Activated CD4-positive, alpha-beta T cell treated with anti-CD3 and anti-CD28 coated beads, Interleukin-2, amount 50 U/mL, for 48 hours (primary cell): ENCODE results near the gene TTC9B.
"Not testable (repeated sequence)": the region's sequence is repeated elsewhere in the genome, so short reads cannot be mapped to it uniquely, and the experiment has no call there.

Experiments
- DNase-seq, 2 experiments: peaks; one replicate each; pipeline ENCODE4 v3.0.0-alpha.2; 2020

Gene TTC9B

DNA sequence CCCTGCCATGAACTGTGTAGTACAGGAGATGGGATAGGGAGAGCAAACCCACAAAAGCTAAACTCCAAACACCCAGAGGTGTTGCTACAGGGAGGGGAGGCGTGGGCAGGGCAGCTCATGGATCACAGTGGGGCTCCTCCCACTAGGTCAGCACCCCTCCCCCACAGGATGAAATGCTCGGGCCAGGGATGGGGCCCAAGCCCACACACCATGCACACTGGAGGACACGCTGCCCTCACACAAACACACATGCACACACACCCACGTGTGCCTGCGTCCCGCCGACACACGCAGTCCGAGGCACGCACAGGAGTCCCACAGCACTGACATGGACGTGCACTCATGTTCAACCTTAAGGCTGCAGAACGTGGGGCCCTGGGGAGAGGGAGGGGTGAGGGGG lies 14.3 kb upstream of the TTC9B start:
- no peak for DNase-seq

DNA sequence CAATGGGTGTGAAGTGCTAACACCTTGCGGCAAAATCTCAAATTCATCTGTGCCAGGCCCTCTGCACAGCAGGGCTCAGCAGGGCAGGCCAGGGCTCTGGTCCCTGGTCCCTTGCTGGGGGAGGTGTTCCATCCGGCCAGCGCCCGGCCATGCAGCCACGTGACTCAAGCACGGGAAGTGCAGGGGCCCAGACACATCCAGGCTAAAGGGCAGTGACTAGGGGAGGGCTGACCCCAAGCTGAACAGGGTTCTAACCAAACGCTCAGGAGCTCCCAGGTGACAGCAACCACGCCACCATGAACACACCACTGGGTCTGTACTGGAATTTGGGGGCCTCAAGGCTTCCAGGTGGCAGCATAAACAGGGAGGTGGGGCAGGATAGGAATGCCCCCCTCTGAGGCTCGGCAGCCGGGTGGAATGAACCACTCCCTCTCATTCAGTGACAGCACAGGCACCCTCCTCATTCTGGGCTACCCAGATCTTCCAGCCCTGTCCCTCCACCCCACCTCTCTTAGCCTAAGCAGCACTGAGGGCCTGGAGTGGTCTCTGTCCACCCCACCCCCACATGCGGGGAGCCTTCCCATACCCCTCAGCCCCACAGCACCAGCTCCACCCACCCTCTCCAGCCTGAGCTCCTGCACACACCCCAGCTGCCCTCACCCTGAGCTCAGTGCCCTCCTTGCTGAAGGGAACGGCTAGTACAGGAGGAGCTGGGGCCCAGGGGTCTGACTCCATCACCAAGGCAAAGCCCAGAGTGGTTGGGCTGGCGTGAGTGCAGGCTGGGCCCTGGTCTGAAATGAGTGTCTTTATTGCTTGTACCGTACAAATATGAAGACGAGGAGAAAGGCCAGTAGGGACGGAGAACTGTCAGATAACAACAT lies 13.6 kb upstream of the TTC9B start:
- DNase-seq, result no peak

DNA sequence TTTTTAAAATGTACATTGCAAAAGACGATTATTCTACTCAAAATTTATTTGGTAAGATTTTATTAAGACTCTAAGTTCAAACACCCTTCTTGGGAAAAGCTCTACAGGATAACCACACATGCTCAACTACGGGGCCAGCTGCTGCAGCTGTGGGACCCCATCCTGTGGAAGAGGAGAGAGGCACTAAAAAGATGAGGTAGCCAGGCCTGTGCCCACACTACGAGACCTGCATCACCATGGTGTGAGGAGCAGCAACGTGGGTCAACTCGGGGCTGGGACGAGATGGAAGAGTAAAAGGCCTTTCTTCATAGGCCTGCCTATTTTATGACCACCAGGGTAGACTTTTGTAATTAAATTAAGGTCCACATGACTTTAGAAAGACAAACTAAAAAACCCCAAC lies 12.9 kb upstream of the TTC9B start:
- no peak for DNase-seq

DNA sequence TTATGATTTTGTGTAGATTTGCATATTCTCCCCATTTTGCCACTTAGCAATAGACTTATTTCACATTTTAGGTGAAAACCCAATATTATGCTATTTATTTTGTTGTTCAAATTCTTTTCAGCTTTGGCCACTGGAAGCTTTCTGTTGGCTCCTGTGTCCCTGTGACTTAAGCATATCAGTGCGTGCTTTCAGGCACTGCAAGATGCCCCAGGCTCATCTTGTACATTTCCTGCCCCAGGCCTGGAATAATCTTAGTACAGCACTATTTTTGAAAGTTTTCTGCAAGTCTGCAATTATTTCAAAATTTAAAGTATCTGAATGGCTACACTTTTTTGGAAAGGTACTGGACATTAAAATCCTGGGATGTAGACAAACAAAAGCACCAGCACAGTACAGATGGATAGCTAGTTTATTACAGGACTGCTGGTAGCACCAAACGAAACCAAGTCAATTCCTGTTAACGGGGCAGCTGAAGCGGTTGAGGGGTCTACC lies 11.8 kb upstream of the TTC9B start:
- no peak for DNase-seq

DNA sequence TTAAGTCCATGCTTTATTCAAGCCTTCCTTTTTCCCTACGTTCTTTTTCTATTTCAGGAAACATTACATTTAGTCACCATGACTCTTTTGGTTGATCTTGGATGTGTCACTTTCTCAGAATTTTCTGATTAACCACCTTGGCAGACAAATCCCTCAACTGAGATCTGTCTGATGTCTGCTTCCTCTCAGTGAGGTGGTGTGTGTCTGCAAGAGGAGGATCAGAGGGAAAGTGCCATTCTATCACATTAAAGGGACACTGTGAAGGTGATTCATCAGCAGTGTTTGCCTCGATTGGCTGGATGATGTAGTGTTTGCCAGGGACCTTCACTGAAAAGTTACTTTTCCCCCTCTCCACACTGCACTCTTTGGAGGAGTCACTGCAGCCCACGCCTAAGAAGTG lies 11.3 kb upstream of the TTC9B start:
- peak in 1 of 2 experiments; percentile 20 for DNase-seq

DNA sequence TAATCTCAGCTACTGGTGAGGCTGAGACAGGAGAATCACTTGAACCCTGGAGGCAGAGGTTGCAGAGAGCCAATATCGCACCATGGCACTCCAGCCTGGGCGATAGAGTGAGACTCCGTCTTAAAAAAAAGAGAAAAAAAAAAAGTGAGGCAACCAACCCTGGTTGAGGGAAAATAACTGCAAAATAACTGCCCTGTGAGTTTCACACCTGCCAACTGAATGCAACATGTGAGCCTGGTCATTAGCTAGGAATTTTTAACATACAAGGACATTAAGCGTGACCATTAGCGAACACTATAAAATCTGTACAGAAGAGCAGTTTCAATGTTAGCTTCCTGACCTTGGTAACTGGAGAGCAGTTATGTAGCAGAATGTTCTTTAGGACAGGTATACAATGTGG lies 10.7 kb upstream of the TTC9B start:
- DNase-seq, result no peak

DNA sequence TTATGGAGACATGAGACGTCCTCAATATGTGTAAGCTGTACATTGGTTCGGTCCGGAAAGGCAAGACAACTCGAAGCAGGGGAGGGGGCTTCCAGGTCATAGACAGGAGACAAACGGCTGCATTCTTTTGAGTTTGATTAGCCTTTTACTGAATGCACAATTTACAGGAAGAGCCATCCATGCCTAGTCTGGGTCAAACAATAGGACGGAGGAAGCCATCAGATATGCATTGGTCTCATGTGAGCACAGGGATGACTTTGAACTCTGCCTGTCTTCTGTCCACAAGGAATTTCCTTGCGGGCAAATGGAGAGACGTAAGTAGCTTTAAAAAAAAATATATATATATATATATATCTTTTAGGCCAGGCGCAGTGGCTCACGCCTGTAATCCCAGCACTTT lies 10.2 kb upstream of the TTC9B start:
- DNase-seq, result no peak

DNA sequence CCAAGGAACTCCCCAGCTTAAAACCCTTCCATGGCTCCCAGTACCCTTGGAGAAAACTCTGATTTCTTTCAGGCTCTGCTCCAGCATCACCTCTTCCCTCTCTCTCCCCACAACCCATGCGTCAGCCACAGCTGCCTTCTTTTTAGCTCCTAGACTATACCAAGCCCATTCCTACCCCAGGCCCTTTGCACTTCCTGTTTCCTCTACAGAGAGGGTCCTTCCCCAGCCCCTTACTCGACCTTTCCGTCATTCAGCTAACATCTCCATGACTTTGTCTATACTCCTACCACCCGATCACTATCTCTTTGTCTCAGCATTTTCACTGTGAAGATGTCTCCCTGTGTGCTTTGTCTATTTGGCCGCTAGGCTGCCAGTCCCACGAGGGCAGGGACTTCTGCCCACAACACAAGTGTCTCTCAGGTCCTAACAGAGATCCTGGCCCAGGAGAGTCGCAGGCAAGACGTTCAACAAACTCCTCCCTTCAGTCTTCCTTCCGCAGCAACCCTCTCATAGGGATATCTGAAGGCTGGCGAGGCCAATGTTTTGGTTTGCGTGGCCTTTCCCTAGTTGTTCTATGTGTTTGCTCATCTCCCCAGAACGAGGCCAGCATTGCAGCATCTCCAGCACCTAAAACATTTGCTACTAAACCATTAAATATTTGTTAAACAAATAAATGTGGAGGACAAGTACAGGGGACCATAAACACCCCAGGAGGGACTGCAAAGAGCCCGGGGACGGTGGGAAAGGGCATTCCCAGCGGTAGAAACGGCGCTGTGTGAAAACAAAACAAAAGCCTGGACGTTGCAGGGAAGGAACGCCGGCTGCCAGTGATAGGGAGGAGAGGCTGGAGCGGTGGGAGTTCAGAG lies 7.5 kb upstream of the TTC9B start:
- no peak for DNase-seq

DNA sequence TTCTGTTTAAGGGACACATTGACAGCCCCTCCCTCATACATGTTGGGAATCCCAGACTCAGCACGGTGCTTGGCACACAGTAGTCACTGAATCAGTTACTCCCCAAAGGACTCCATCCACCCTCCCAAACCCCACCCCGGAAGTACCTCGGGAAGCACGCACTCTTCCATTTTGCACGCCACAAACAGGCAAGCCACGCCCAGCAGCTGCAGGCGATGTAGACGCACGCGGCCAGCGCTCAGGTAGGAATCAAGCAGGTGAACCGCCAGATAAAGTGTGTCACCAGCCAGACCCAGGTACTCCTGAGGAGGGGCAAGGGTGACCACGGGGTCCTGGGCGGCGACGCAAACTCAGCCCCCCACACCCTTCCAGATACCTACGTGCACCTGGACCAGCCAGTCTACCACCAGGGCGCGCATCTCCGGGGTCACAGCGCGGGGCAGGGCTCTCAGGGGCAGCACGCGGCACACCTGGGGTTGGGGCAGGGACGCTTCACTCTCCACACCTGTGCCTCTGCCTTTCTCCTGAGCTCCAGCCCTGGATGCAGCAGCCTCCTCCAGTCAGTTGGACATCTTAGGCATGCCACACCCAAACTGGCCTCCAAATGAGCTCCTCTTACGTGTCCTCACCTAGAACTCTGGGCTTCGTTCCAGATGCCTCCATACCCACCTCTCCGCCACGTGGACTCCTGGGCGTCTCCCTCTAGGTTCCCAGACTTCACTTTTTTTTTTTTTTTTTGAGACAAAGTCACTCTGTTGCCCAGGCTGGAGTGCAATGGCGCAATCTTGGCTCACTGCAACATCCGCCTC lies 6.4 kb upstream of the TTC9B start:
- no peak for DNase-seq

DNA sequence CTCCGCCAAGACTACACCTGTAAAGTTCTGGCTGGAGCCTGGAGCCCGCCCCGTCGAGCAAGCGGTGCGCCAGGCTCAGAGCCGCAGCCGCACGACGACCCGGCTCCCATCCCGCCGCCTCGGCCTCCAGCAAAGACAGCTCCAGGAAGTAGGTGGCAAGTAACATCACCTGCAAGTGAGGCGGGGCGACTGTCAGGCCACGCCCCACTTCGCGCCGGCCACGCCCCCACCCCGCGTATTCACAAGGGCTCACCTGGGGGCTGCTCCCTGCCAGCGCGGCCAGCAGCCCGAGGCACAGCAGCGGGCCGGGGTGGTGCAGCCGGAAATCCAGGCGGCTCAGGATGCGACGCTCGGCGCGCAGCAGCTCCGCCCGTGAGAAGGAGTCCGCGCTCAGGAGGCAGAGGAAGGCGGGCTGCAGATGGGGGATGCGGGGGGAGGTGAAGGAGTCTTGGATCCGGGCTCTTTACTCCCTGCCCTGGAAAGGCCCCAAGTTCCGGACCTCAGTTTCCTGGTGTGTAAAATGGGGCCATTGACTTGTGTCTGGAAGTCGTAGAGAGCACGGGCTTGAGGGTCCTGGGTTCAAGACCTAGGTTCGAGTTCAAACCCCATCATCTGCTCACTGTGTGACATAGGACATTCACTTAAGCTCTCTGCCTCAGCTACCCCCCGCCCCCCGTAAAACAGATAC lies 5.1 kb upstream of the TTC9B start:
- peak in 1 of 2 experiments; percentile 20 for DNase-seq

DNA sequence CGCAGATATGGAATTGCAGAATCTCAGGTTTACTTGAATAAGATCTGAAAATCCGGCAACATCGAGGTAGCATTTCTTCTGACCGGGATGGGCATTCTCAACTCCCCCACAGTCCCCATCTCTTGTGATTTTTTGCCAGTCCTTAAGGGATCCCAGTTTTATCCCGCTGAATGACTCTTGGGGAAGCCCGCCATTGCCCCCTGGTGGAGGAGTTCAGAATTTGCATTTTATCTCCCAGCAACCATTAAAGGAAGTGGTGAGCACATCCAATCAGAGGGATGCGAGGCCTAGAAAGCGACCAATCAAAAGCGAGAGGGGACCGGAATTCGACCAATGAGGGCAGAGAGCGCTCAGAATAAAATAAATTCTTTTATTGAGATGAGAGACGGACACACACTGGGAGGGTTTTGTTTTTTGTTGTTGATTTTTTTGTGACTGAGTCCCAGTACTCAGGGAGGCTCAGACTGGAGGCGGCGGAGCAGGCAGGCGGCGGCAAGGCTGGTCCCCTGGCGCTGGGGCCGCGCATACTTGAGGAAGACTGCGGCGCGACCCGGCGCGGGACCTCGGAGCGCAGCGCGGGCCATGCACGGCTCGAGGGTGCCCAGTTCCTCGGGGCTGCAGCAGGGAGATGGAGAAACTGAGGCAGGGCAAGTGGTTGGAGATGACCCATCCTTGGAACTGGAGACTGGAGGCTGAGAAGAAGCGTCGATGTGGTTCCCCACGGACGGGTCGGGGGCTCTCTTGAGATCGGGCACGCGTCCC lies 3.9 kb upstream of the TTC9B start:
- peak; percentile 69 to 79 for DNase-seq

DNA sequence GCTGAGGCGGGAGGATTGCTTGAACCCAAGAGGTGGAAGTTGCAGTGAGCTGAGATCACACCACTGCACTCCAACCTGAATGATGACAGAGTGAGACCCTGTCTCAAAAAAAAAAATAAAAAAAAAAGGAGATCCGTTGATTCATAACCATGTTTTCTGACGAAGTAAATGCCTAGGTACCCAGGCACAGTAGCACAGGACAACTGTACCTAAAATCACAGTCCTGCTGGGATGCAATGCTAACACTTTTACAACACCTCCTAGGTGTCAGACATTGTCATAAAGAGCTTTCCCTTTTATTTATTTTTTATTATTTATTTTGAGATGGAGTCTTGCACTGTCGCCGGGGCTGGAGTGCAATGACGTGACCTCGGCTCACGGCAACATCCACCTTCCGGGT lies 2.5 kb upstream of the TTC9B start:
- no peak for DNase-seq

DNA sequence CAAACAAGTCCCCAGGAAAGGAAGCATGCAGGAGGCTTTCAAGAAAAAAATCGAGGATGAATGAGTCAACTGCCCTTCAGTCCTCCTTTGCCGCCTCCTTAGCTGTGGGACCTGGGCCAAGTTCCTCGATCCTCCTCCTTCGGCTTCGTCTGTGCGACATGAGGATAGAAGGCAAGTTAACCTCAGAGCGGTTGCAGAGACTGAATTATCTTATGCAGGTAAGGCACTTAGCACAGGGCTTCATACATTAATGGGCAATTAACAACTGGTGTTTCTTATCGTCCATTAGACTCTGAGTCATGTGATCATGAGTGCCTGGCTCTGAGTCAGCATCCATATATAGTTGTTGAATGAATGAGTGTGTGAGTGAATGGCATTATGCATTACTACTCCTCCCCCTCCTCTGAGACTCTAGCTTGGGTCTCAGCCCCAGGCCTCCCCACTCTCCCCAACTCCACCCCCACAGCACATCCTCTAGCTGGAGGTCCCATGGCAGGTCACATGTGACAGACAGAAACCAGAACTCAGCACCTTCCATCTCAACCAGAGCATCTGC lies 1.6 kb upstream of the TTC9B start:
- no peak for DNase-seq

DNA sequence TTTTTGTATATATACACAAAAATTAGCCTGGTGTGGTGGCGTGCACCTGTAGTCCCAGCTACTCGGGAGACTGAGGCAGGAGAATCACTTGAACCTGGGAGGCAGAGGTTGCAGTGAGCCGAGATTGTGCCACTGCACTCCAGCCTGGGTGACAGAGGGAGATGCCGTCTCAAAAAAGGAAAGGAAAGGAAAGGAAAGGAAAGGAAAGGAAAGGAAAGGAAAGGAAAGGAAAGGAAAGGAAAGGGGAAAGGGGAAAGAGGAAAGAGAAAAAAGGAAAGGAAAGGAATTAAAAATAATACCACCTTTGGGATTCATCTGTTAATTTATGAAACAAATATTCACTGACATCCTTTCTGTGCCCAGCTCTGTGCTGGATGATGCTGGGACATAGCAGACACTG lies 845 bp upstream of the TTC9B start:
- not testable (repeated sequence) for DNase-seq

DNA sequence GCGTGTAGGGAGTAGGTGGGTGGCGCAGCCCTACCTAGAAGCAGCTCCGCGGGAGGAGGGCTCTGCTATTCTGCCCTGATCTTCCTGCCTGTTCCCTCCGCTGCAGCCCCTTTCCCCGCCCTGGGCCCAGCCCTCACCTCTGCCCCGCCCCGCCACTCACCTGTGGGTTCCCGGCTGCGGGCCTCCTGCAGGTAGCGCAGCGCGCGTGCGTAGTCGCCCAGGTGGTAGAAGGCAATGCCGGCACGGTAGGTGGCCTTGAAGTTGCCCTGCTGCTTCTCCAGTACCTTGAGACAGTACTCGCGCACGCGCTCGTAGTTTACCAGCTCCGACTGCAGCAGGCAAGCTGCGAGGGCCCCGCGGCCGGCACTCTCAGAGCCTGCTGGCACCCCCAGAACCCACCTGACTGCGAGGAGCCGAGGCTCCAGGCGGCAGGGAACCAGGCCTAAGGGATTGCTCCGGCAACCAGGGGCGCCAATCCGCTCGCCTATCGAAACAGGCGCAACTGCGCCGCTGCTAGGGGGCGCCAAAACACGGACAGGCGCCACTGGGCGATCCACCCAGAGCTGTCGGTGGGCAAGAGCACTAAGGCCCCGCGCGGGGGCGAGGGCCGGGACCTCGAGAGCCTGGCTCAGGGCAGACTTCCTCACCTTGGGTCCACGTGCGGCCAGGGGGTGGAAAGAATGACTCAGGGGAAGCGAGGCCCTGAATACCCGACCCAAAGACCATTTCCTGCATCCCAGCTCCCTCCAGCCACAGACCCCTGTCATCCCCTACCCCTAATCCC lies 965 bp downstream of the TTC9B start:
- DNase-seq, result peak in 1 of 2 experiments; percentile 25

DNA sequence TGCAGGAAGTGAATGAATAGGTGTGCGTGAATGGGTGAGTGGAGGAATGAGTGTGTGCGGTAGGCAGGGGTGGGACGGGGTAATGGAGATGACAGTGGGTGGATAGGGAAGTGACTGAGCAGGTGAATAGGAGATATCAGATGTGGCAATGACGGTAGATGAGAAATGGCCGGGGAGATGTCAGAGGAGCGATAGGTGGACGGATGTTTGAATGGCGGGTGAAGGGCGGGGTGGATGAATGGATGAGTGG lies 1.5 kb downstream of the TTC9B start:
- peak in 1 of 2 experiments; percentile 23 for DNase-seq

DNA sequence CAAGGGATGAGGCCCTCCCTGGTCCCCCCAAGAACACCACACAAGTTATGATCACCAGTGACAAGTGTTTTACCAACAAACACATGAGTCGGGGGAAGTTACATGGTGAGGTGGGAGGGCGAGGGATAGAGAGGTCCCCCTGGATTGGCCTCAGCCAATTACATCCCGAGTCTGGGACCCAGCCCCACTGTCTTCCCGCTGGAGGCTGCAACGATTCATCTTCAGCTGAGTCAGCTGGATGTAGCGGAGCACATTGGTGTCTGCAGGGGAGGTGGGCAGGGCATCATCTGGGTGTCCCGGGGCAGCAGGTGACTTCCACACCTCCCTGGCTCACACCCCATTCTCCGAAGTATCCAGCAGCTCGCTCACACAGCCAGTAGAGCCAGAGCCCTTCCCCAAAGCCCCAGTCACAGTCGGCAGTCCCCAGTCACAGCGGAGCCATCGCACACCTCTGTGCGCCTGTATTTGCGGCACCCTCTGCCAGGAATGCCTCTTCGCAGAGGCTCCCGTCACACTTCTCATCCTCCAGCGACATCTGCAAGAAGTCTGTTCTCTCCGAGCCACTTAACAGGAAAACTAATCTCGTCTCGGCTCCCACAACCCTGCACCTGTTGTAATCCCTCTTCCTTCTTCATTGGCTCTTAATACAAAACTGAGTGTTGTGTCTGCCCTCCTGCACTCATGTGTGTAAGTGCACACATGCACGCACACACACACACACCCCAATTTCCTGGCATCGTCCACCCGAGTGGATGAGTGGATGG lies 2.0 kb downstream of the TTC9B start:
- no peak for DNase-seq

DNA sequence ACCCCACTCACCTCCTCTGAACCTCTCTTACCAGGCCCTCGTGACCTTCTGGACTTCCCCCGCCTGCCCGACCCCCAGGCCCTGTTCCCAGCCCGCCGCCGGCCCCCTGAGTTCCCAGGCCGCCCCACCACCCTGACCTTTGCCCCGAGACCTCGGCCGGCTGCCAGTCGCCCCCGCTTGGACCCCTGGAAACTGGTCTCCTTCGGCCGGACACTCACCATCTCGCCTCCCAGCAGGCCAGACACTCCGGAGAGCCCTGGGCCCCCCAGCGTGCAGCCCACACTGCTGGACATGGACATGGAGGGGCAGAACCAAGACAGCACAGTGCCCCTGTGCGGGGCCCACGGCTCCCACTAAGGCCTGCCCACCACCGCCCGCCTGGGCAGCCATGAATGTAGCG lies 3.2 kb downstream of the TTC9B start:
- DNase-seq, result no peak

DNA sequence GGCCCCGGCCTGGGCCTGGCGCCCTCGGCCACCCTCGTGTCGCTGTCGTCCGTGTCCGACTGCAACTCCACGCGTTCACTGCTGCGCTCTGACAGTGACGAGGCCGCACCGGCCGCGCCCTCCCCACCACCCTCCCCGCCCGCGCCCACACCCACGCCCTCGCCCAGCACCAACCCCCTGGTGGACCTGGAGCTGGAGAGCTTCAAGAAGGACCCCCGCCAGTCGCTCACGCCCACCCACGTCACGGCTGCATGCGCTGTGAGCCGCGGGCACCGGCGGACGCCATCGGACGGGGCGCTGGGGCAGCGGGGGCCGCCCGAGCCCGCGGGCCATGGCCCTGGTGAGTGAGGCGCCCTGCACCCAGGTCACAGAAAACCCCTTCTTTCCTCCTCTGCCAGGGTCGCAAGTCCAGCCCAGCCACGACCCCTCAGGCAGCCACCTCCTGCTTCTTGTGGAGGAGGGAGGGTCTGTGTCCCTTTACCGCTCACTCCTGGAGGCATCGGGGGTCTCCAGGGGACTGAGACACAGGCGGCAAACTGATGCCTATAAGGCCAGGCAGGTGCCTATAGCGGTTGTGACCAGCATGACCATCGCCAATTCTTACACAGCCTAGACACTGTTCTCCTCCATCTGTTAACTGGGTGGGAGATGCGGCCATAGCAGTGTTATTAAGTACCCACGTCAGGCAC lies 4.2 kb downstream of the TTC9B start:
- DNase-seq, result no peak
